Measurements from ENCODE around the gene TNIK. TPM values are rescaled to one million over a fixed set of nuclear protein-coding genes. Genes with fewer than 3 reads are reported as not detected.
A peak's percentile ranks its signal among the peaks of the same experiment; 100 is the strongest.

Gene TNIK
- total RNA-seq (9.0 TPM), polyA plus RNA-seq (6.5 TPM)
- long read RNA-seq, donor 1, result 0 reads
- long read RNA-seq, donor 2, result 0 reads
- long read RNA-seq, donor 3, result 0 reads
- long read RNA-seq, donor 4, partial matches to known transcripts, result 0 of 1 reads
- long read RNA-seq, donor 4, other reads (novel, unspliced or antisense), result 0 of 1 reads
- long read RNA-seq, donor 5, partial matches to known transcripts, result 0 of 1 reads
- long read RNA-seq, donor 5, other reads (novel, unspliced or antisense), result 0 of 1 reads
- long read RNA-seq, donor 6, result 0 reads
- long read RNA-seq, donor 7, result 0 reads
- long read RNA-seq, donor 8, partial matches to known transcripts, result 0 of 1 reads
- long read RNA-seq, donor 8, other reads (novel, unspliced or antisense), result 0 of 1 reads
- long read RNA-seq, donor 9, result 0 reads
- long read RNA-seq, donor 10, result 0 reads

GRCh38 chr3:171459942-171460724, at the start of gene TNIK:
Gene TNIK (minus strand): TSS chr3:171460405. CDS start chr3:171460063, 342 bp downstream.
- WGBS, result under 1% methylated on average over 55 of the region's 55 CpGs
- Histone ChIP-seq H3K4me3 (ENCODE audit: low read length in 2 of 2) (peak within 1 kb of the TSS; percentile 70 to 72), H3K36me3 (ENCODE audit: control insufficient read depth in 2 of 2, insufficient read depth in 2 of 2, low read length in 1 of 2) (no peaks in the 10 kb centered on the region), H3K9me3 (ENCODE audit: control insufficient read depth in 2 of 2, insufficient read depth in 1 of 2, low read length in 1 of 2) (no peaks in the 10 kb centered on the region), H3K4me1 (ENCODE audit: control insufficient read depth in 2 of 2, insufficient read depth in 2 of 2, low read length in 2 of 2) (peaks cover 18 to 40% of the 10 kb centered on the region in 2 donors), H3K27me3 (ENCODE audit: control insufficient read depth in 2 of 2, insufficient read depth in 1 of 2, low read length in 1 of 2) (peaks cover 0 to 16% of the 10 kb centered on the region in 2 donors), H3K27ac (ENCODE audit: low read depth in 1 of 2, low read length in 1 of 2) (peak within 1 kb of the TSS; percentile 16 to 84)
- DNase-seq (ENCODE audit: low read depth in 6 of 9, low spot score in 9 of 9), result peak in 8 of 9 donors; percentile 73 to 95 (median 89)

GRCh38 chr3:171508676-171509075, 48.5 kb upstream of the TNIK start:
- Histone ChIP-seq H3K4me3 (ENCODE audit: low read length in 2 of 2) (no peak overlapping the region), H3K27me3 (ENCODE audit: control insufficient read depth in 2 of 2, insufficient read depth in 1 of 2, low read length in 1 of 2) (no peaks in the 10 kb centered on the region), H3K9me3 (ENCODE audit: control insufficient read depth in 2 of 2, insufficient read depth in 1 of 2, low read length in 1 of 2) (no peaks in the 10 kb centered on the region), H3K36me3 (ENCODE audit: control insufficient read depth in 2 of 2, insufficient read depth in 2 of 2, low read length in 1 of 2) (no peaks in the 10 kb centered on the region), H3K4me1 (ENCODE audit: control insufficient read depth in 2 of 2, insufficient read depth in 2 of 2, low read length in 2 of 2) (no peaks in the 10 kb centered on the region), H3K27ac (ENCODE audit: low read depth in 1 of 2, low read length in 1 of 2) (no peak overlapping the region)
- DNase-seq (ENCODE audit: low read depth in 6 of 9, low spot score in 9 of 9), result no peak
- 93% methylated on average over 2 of the region's 2 CpGs for WGBS

- DNase-seq (ENCODE audit: low read depth in 6 of 9, low spot score in 9 of 9), result no peak
- H3K4me1 ChIP-seq (ENCODE audit: control insufficient read depth in 2 of 2, insufficient read depth in 2 of 2, low read length in 2 of 2), result no peaks in the 10 kb centered on the region
Observed at GRCh38 chr3:171508206-171508605, 48.0 kb upstream of the TNIK start.

GRCh38 chr3:171506743-171507319, 46.6 kb upstream of the TNIK start:
- Histone ChIP-seq H3K4me1 (ENCODE audit: control insufficient read depth in 2 of 2, insufficient read depth in 2 of 2, low read length in 2 of 2) (no peaks in the 10 kb centered on the region), H3K4me3 (ENCODE audit: low read length in 2 of 2) (no peak overlapping the region), H3K27me3 (ENCODE audit: control insufficient read depth in 2 of 2, insufficient read depth in 1 of 2, low read length in 1 of 2) (no peaks in the 10 kb centered on the region), H3K36me3 (ENCODE audit: control insufficient read depth in 2 of 2, insufficient read depth in 2 of 2, low read length in 1 of 2) (no peaks in the 10 kb centered on the region), H3K27ac (ENCODE audit: low read depth in 1 of 2, low read length in 1 of 2) (no peak overlapping the region), H3K9me3 (ENCODE audit: control insufficient read depth in 2 of 2, insufficient read depth in 1 of 2, low read length in 1 of 2) (no peaks in the 10 kb centered on the region)
- DNase-seq (ENCODE audit: low read depth in 6 of 9, low spot score in 9 of 9), result no peak
- 98% methylated on average over 5 of the region's 5 CpGs for WGBS

More at GRCh38 chr3:171508206-171508605, 48.0 kb upstream of the TNIK start:
- no peak overlapping the region for H3K27ac ChIP-seq (ENCODE audit: low read depth in 1 of 2, low read length in 1 of 2)
- H3K36me3 ChIP-seq (ENCODE audit: control insufficient read depth in 2 of 2, insufficient read depth in 2 of 2, low read length in 1 of 2), result no peaks in the 10 kb centered on the region
- no peaks in the 10 kb centered on the region for H3K27me3 ChIP-seq (ENCODE audit: control insufficient read depth in 2 of 2, insufficient read depth in 1 of 2, low read length in 1 of 2)
- WGBS, result 77% methylated on average over 3 of the region's 3 CpGs
- no peak overlapping the region for H3K4me3 ChIP-seq (ENCODE audit: low read length in 2 of 2)
- no peaks in the 10 kb centered on the region for H3K9me3 ChIP-seq (ENCODE audit: control insufficient read depth in 2 of 2, insufficient read depth in 1 of 2, low read length in 1 of 2)

GRCh38 chr3:171505822-171506333, 45.7 kb upstream of the TNIK start:
- WGBS, result 96% methylated on average over 2 of the region's 2 CpGs
- Histone ChIP-seq H3K27ac (ENCODE audit: low read depth in 1 of 2, low read length in 1 of 2) (no peak overlapping the region), H3K36me3 (ENCODE audit: control insufficient read depth in 2 of 2, insufficient read depth in 2 of 2, low read length in 1 of 2) (no peaks in the 10 kb centered on the region), H3K4me1 (ENCODE audit: control insufficient read depth in 2 of 2, insufficient read depth in 2 of 2, low read length in 2 of 2) (no peaks in the 10 kb centered on the region), H3K9me3 (ENCODE audit: control insufficient read depth in 2 of 2, insufficient read depth in 1 of 2, low read length in 1 of 2) (no peaks in the 10 kb centered on the region), H3K4me3 (ENCODE audit: low read length in 2 of 2) (no peak overlapping the region), H3K27me3 (ENCODE audit: control insufficient read depth in 2 of 2, insufficient read depth in 1 of 2, low read length in 1 of 2) (no peaks in the 10 kb centered on the region)
- no peak for DNase-seq (ENCODE audit: low read depth in 6 of 9, low spot score in 9 of 9)

GRCh38 chr3:171504376-171504775, 44.2 kb upstream of the TNIK start:
- no peaks in the 10 kb centered on the region for H3K27me3 ChIP-seq (ENCODE audit: control insufficient read depth in 2 of 2, insufficient read depth in 1 of 2, low read length in 1 of 2)
- H3K27ac ChIP-seq (ENCODE audit: low read depth in 1 of 2, low read length in 1 of 2), result no peak overlapping the region
- no peaks in the 10 kb centered on the region for H3K36me3 ChIP-seq (ENCODE audit: control insufficient read depth in 2 of 2, insufficient read depth in 2 of 2, low read length in 1 of 2)
- H3K4me3 ChIP-seq (ENCODE audit: low read length in 2 of 2), result no peak overlapping the region
- over 99% methylated on average over 2 of the region's 2 CpGs for WGBS
- DNase-seq (ENCODE audit: low read depth in 6 of 9, low spot score in 9 of 9), result no peak
- H3K4me1 ChIP-seq (ENCODE audit: control insufficient read depth in 2 of 2, insufficient read depth in 2 of 2, low read length in 2 of 2), result no peaks in the 10 kb centered on the region
- H3K9me3 ChIP-seq (ENCODE audit: control insufficient read depth in 2 of 2, insufficient read depth in 1 of 2, low read length in 1 of 2), result no peaks in the 10 kb centered on the region

- Histone ChIP-seq H3K4me3 (ENCODE audit: low read length in 2 of 2) (no peak overlapping the region), H3K36me3 (ENCODE audit: control insufficient read depth in 2 of 2, insufficient read depth in 2 of 2, low read length in 1 of 2) (no peaks in the 10 kb centered on the region), H3K4me1 (ENCODE audit: control insufficient read depth in 2 of 2, insufficient read depth in 2 of 2, low read length in 2 of 2) (no peaks in the 10 kb centered on the region), H3K27ac (ENCODE audit: low read depth in 1 of 2, low read length in 1 of 2) (no peak overlapping the region), H3K9me3 (ENCODE audit: control insufficient read depth in 2 of 2, insufficient read depth in 1 of 2, low read length in 1 of 2) (no peaks in the 10 kb centered on the region), H3K27me3 (ENCODE audit: control insufficient read depth in 2 of 2, insufficient read depth in 1 of 2, low read length in 1 of 2) (no peaks in the 10 kb centered on the region)
- DNase-seq (ENCODE audit: low read depth in 6 of 9, low spot score in 9 of 9), result no peak
- 97% methylated on average over 1 of the region's 1 CpG for WGBS
Observed at GRCh38 chr3:171503817-171504216, 43.6 kb upstream of the TNIK start.

GRCh38 chr3:171498921-171499320, 38.7 kb upstream of the TNIK start:
- no peaks in the 10 kb centered on the region for H3K36me3 ChIP-seq (ENCODE audit: control insufficient read depth in 2 of 2, insufficient read depth in 2 of 2, low read length in 1 of 2)
- H3K4me3 ChIP-seq (ENCODE audit: low read length in 2 of 2), result no peak overlapping the region
- DNase-seq (ENCODE audit: low read depth in 6 of 9, low spot score in 9 of 9), result no peak
- H3K9me3 ChIP-seq (ENCODE audit: control insufficient read depth in 2 of 2, insufficient read depth in 1 of 2, low read length in 1 of 2), result no peaks in the 10 kb centered on the region
- H3K4me1 ChIP-seq (ENCODE audit: control insufficient read depth in 2 of 2, insufficient read depth in 2 of 2, low read length in 2 of 2), result peaks cover 3 to 8% of the 10 kb centered on the region in 2 donors
- no peak overlapping the region for H3K27ac ChIP-seq (ENCODE audit: low read depth in 1 of 2, low read length in 1 of 2)
- WGBS, result 99% methylated on average over 1 of the region's 1 CpG
- H3K27me3 ChIP-seq (ENCODE audit: control insufficient read depth in 2 of 2, insufficient read depth in 1 of 2, low read length in 1 of 2), result no peaks in the 10 kb centered on the region

- Histone ChIP-seq H3K9me3 (ENCODE audit: control insufficient read depth in 2 of 2, insufficient read depth in 1 of 2, low read length in 1 of 2) (peaks cover 0 to 3% of the 10 kb centered on the region in 2 donors), H3K4me1 (ENCODE audit: control insufficient read depth in 2 of 2, insufficient read depth in 2 of 2, low read length in 2 of 2) (peaks cover 3 to 10% of the 10 kb centered on the region in 2 donors), H3K36me3 (ENCODE audit: control insufficient read depth in 2 of 2, insufficient read depth in 2 of 2, low read length in 1 of 2) (no peaks in the 10 kb centered on the region), H3K4me3 (ENCODE audit: low read length in 2 of 2) (no peak overlapping the region), H3K27ac (ENCODE audit: low read depth in 1 of 2, low read length in 1 of 2) (no peak overlapping the region), H3K27me3 (ENCODE audit: control insufficient read depth in 2 of 2, insufficient read depth in 1 of 2, low read length in 1 of 2) (no peaks in the 10 kb centered on the region)
- WGBS, result 98% methylated on average over 1 of the region's 1 CpG
- no peak for DNase-seq (ENCODE audit: low read depth in 6 of 9, low spot score in 9 of 9)
Observed at GRCh38 chr3:171497468-171497867, 37.3 kb upstream of the TNIK start.
